Measurements from ENCODE around the gene PRKG1.

GRCh38 chr10:51214207-51215196, 140.2 kb downstream of the PRKG1 start:
- TF ChIP-seq CTCF (IDR thresholded peaks at IDR 0.05) (no peak), ZFX (IDR thresholded peaks at IDR 0.05; ENCODE audit: borderline replicate concordance) (no peak)
